ENCODE measurements around the gene ARHGEF28.

Gene ARHGEF28

GRCh38 chr5:73974871-73975360 is 348.9 kb downstream of the ARHGEF28 start:
- in situ Hi-C loops (cut with HindIII; ENCODE audit: low sequenced_read_pairs) = no loop called here

- in situ Hi-C loops (cut with HindIII; ENCODE audit: low sequenced_read_pairs) = no loop called here
These were observed 349.8 kb downstream of the ARHGEF28 start for GRCh38 chr5:73975845-73976244.

- in situ Hi-C loops (cut with HindIII; ENCODE audit: low sequenced_read_pairs) = no loop called here
These were observed 351.1 kb downstream of the ARHGEF28 start for GRCh38 chr5:73977146-73977545.

- in situ Hi-C loops (cut with HindIII; ENCODE audit: low sequenced_read_pairs) = no loop called here
These were observed 353.3 kb downstream of the ARHGEF28 start for GRCh38 chr5:73979321-73979720.

- in situ Hi-C loops (cut with HindIII; ENCODE audit: low sequenced_read_pairs) = no loop called here
These were observed 355.7 kb downstream of the ARHGEF28 start for GRCh38 chr5:73981704-73982103.

GRCh38 chr5:73983644-73984043 is 357.6 kb downstream of the ARHGEF28 start:
- in situ Hi-C loops (cut with HindIII; ENCODE audit: low sequenced_read_pairs) = no loop called here

GRCh38 chr5:73985145-73985544 is 359.1 kb downstream of the ARHGEF28 start:
- in situ Hi-C loops (cut with HindIII; ENCODE audit: low sequenced_read_pairs) = no loop called here

GRCh38 chr5:73986729-73987128 is 360.7 kb downstream of the ARHGEF28 start:
- in situ Hi-C loops (cut with HindIII; ENCODE audit: low sequenced_read_pairs) = no loop called here

GRCh38 chr5:73987915-73988314 is 361.9 kb downstream of the ARHGEF28 start:
- in situ Hi-C loops (cut with HindIII; ENCODE audit: low sequenced_read_pairs) = no loop called here

GRCh38 chr5:73989956-73990355 is 364.0 kb downstream of the ARHGEF28 start:
- in situ Hi-C loops (cut with HindIII; ENCODE audit: low sequenced_read_pairs) = no loop called here

Measured in DLD1 (cell line).